DOHH2 (cell line): Measurements from ENCODE around the gene HMBS.

Experiments
- CTCF ChIP-seq: fragments of 200-600 bp; sonication (generic); IDR thresholded peaks from one replicate; pipeline ENCODE4 v1.5.1; 2014; ENCODE audit warnings: antibody characterized with exemption, mild to moderate bottlenecking, low read depth, low read length; ENCODE audit not compliant: poor library complexity, severe bottlenecking
- EZH2phosphoT487 ChIP-seq: fragments of 200-600 bp; sonication (generic); IDR thresholded peaks from 2 replicates; pipeline ENCODE4 v1.6.1; 2017; ENCODE audit warnings: borderline replicate concordance, mild to moderate bottlenecking, antibody characterized with exemption, low read length, moderate library complexity, mixed read lengths

GRCh38 chr11:119118946-119119345 is 34.3 kb downstream of the HMBS start:
- TF ChIP-seq CTCF (no peak), EZH2phosphoT487 (no peak)
